Measurements from ENCODE around the gene CENPU.
A peak's percentile ranks its signal among the peaks of the same experiment; 100 is the strongest.
"Not testable (repeated sequence)": the region's sequence is repeated elsewhere in the genome, so short reads cannot be mapped to it uniquely, and the experiment has no call there.

Gene CENPU

DNA sequence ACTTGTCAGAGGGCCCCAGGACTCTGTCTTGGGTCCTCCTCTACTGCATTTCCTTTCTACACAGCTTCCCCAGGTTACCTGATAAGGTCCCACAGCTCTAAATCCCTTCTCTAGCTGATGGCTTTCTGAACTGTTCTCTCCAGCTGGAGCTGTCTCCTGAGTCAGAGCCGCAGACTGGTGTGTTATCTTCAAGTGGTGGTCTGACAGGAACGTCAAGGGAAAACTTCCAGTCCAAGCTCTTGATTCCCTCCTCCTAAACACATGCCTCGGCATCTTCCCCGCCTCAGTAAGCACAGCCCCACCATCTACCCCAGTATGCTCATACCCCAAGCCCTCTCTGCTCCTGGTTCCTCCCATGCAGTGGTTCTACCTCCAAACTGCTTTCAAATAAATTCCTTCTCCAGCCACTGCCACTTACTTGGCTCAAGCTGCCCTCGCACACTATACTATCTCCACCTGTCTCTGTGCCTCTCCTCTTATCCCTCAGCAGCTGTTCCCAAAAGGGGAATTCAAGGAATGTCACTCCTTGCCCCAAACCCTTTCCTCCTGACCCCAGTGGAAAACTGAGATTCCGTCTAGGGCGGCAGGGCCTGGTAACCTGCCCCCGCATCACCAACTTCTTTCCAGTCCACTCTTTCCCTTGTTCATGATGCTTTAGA, 17.2 kb upstream of the CENPU start:
- H3K27me3 ChIP-seq (ENCODE audit: control insufficient read depth, insufficient read depth, low read length) = no peaks in the 10 kb centered on the region
- no peak overlapping the region for H3K27ac ChIP-seq (ENCODE audit: low read depth, low read length)
- H3K36me3 ChIP-seq (ENCODE audit: control insufficient read depth, insufficient read depth, low read length) = no peaks in the 10 kb centered on the region
- H3K4me1 ChIP-seq (ENCODE audit: control insufficient read depth, insufficient read depth, low read length) = peaks cover 24% of the 10 kb centered on the region
- no peak overlapping the region for H3K4me3 ChIP-seq (ENCODE audit: low read depth, low read length)
- no peaks in the 10 kb centered on the region for H3K9me3 ChIP-seq (ENCODE audit: control insufficient read depth, insufficient read depth, low read depth, low read length)
- no peak overlapping the region for H3K9ac ChIP-seq (ENCODE audit: low read length)

DNA sequence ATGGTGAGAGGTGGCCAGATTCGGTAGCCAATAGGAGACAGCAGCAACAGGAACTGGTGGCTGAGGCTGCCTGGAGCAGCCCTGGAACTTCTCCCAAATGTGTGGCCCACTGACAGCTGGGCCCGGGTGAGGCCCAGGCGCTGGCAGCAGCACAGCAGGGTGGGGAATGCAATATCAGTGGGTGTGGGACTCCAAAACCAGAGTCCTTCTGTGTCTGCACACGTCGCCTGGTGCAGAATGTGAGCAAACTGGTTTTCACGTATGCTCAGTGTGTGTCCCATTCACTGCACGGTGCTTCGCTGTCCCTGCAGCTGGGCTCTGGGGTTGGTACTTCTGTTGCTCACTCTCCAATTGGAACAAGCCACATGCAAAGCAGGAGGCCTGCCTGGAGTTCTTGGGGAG, 14.4 kb upstream of the CENPU start:
- no peaks in the 10 kb centered on the region for H3K27me3 ChIP-seq (ENCODE audit: control insufficient read depth, insufficient read depth, low read length)

DNA sequence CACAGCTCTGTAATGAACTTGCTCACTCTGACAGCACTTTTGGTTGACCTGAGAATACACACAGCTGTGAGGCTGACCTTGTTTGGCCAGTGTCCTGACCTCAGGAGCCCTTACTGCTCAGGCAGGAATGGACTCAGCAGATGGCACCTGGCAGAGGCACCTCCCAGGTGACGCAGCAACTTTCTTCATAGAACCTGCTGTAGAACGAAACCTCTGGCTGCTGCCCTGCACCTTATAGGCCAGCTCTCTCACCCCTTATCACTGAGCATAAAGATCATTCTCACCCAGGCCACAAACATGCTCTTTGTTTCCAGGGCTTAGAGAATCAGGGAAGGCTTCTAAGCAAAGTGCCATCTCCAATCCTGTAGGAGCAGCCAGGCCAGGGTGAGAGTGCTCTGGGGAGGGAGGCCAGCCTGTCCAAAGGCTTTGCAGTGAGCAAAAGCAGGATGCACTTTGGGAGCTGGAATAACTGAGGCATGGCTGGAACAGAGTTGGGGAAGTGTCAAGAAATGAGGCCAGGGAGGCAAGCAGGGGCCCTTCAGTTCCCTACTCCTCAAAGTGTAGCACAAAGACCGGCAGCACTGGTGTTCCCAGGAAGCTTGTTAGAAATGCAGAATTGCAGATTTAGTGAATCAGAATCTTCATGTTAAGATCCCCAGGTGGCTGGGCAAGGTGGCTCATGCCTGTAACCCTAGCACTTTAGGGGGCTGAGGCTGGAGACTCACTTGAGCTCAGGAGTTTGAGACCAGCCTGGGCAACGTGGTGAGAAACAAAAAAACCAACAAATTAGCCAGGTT, 13.3 kb upstream of the CENPU start:
- H3K4me3 ChIP-seq (ENCODE audit: low read depth, low read length) = no peak overlapping the region
- H3K4me1 ChIP-seq (ENCODE audit: control insufficient read depth, insufficient read depth, low read length) = peaks cover 26% of the 10 kb centered on the region
- no peaks in the 10 kb centered on the region for H3K36me3 ChIP-seq (ENCODE audit: control insufficient read depth, insufficient read depth, low read length)
- H3K27me3 ChIP-seq (ENCODE audit: control insufficient read depth, insufficient read depth, low read length) = no peaks in the 10 kb centered on the region
- no peak overlapping the region for H3K27ac ChIP-seq (ENCODE audit: low read depth, low read length)
- no peak overlapping the region for H3K9ac ChIP-seq (ENCODE audit: low read length)
- H3K9me3 ChIP-seq (ENCODE audit: control insufficient read depth, insufficient read depth, low read depth, low read length) = 0 out of 2 replicates have a peak, but pooled peaks cover 2% of the 10 kb centered on the region

More for the DNA sequence above, 14.4 kb upstream of the CENPU start:
- no peak overlapping the region for H3K4me3 ChIP-seq (ENCODE audit: low read depth, low read length)
- peaks cover 26% of the 10 kb centered on the region for H3K4me1 ChIP-seq (ENCODE audit: control insufficient read depth, insufficient read depth, low read length)
- no peak overlapping the region for H3K9ac ChIP-seq (ENCODE audit: low read length)
- no peaks in the 10 kb centered on the region for H3K9me3 ChIP-seq (ENCODE audit: control insufficient read depth, insufficient read depth, low read depth, low read length)
- no peak overlapping the region for H3K27ac ChIP-seq (ENCODE audit: low read depth, low read length)
- no peaks in the 10 kb centered on the region for H3K36me3 ChIP-seq (ENCODE audit: control insufficient read depth, insufficient read depth, low read length)

DNA sequence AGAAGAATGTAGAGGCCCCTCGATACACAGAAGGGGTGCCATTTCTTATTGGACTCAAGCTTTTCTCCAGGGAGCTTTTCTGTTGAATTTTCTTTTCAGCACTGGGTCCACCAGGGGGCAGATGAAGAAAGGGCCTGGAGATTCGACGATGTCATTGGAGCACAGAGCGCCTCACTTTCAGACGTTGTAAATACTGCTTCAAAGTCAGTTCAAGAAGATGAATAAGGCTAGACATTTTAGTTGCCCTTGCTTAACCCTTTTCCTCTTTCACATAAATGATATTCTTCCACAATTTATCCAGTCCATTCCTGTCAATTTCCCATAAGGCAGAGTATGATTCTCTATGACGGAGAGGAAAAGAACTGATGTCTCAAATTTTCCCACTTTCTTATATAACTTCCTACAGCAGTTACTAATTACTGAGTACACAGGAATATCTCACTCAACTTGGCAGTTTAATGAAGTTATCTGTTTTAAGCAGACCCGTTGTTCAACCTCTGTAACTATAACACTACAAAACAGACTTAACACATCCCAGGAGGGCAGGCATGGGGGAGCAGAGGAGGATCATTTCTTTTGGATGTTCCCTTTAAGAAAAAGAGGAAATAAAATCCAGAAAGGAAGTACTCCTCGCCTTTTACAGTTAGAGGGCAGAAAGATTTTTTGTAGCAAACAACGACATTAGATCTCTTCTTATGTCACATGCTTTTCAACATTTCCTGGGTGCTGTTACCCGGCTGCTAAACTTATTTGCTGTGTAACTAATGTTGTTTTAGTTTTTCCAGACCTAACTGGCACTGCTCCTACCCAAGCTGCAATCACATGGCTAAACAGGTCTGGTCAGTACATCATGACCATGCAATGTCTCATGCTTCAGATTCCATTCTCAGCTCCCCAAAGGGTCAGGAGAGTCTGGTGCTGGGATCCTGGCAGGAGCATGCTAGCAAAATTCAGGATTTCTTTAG, 12.2 kb upstream of the CENPU start:
- no peak overlapping the region for H3K4me3 ChIP-seq (ENCODE audit: low read depth, low read length)
- no peak overlapping the region for H3K9ac ChIP-seq (ENCODE audit: low read length)
- H3K36me3 ChIP-seq (ENCODE audit: control insufficient read depth, insufficient read depth, low read length) = no peaks in the 10 kb centered on the region
- H3K4me1 ChIP-seq (ENCODE audit: control insufficient read depth, insufficient read depth, low read length) = peaks cover 26% of the 10 kb centered on the region
- H3K27ac ChIP-seq (ENCODE audit: low read depth, low read length) = no peak overlapping the region
- H3K9me3 ChIP-seq (ENCODE audit: control insufficient read depth, insufficient read depth, low read depth, low read length) = peaks cover 5% of the 10 kb centered on the region; the same call in 1 of the 2 replicates
- no peaks in the 10 kb centered on the region for H3K27me3 ChIP-seq (ENCODE audit: control insufficient read depth, insufficient read depth, low read length)

DNA sequence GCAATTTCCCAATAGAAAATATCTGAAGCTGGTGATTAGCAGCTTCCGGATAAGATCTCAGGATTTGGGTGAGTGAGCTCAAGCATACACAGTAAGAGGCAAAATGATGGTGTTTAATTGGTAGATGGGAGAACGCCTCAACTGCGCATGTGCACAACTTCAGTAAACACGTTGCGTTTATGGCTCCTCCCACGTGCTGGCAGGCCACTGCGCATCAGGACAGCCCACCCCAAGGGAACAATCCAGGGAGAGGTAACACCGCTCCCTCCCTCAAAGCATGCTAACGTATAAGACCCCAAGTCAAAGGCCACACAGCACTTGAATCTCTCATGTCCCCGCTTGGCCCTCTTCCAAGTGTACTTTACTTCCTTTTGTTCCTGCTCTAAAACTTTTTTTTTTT, 10.3 kb upstream of the CENPU start:
- H3K36me3 ChIP-seq (ENCODE audit: control insufficient read depth, insufficient read depth, low read length) = no peaks in the 10 kb centered on the region
- H3K4me3 ChIP-seq (ENCODE audit: low read depth, low read length) = no peak overlapping the region
- no peaks in the 10 kb centered on the region for H3K27me3 ChIP-seq (ENCODE audit: control insufficient read depth, insufficient read depth, low read length)
- peaks cover 26% of the 10 kb centered on the region for H3K4me1 ChIP-seq (ENCODE audit: control insufficient read depth, insufficient read depth, low read length)
- no peak overlapping the region for H3K27ac ChIP-seq (ENCODE audit: low read depth, low read length)
- H3K9me3 ChIP-seq (ENCODE audit: control insufficient read depth, insufficient read depth, low read depth, low read length) = peaks cover 20% of the 10 kb centered on the region
- no peak overlapping the region for H3K9ac ChIP-seq (ENCODE audit: low read length)

DNA sequence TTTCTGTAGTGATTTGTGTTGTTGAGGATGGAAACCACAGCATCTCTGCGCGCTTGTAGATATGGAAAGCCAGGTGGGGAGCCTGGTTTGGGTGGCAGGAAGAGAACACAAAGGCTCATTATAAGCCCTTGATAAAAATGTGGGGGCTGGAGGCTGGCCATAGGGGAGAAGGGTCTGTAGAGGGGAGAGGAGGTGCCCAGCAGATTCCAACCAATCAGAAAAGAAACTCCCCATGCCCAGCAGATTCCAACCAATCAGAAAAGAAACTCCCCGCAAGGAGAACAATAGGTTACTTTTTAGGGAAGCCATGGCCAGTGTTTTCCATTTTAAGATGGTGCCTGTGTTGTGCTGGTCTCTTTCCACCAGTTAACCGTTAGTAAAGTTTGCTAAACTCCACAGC, 9.8 kb upstream of the CENPU start:
- Histone ChIP-seq H3K9me3 (ENCODE audit: control insufficient read depth, insufficient read depth, low read depth, low read length) (peaks cover 20% of the 10 kb centered on the region), H3K4me3 (ENCODE audit: low read depth, low read length) (no peak overlapping the region), H3K9ac (ENCODE audit: low read length) (no peak overlapping the region), H3K27me3 (ENCODE audit: control insufficient read depth, insufficient read depth, low read length) (no peaks in the 10 kb centered on the region), H3K27ac (ENCODE audit: low read depth, low read length) (no peak overlapping the region), H3K4me1 (ENCODE audit: control insufficient read depth, insufficient read depth, low read length) (peaks cover 26% of the 10 kb centered on the region), H3K36me3 (ENCODE audit: control insufficient read depth, insufficient read depth, low read length) (no peaks in the 10 kb centered on the region)

DNA sequence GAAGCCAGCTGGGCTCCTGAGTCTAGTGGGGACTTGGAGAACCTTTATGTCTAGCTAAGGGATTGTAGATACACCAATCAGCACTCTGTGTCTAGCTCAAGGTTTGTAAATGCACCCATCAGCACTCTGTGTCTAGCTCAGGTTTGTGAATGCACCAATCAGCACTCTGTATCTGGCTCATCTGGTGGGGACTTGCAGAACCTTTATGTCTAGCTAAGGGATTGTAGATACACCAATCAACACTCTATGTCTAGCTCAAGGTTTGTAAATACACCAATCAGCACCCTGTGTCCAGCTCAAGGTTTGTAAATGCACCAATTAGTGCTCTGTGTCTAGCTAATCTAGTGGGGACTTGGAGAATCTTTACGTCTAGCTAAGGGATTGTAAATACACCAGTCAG, 7.8 kb upstream of the CENPU start:
- H3K27me3 ChIP-seq (ENCODE audit: control insufficient read depth, insufficient read depth, low read length); H3K36me3 ChIP-seq (ENCODE audit: control insufficient read depth, insufficient read depth, low read length); H3K4me1 ChIP-seq (ENCODE audit: control insufficient read depth, insufficient read depth, low read length); H3K4me3 ChIP-seq (ENCODE audit: low read depth, low read length); H3K9ac ChIP-seq (ENCODE audit: low read length); H3K27ac ChIP-seq (ENCODE audit: low read depth, low read length): not testable (repeated sequence)
- H3K9me3 ChIP-seq (ENCODE audit: control insufficient read depth, insufficient read depth, low read depth, low read length) = peaks cover 20% of the 10 kb centered on the region

DNA sequence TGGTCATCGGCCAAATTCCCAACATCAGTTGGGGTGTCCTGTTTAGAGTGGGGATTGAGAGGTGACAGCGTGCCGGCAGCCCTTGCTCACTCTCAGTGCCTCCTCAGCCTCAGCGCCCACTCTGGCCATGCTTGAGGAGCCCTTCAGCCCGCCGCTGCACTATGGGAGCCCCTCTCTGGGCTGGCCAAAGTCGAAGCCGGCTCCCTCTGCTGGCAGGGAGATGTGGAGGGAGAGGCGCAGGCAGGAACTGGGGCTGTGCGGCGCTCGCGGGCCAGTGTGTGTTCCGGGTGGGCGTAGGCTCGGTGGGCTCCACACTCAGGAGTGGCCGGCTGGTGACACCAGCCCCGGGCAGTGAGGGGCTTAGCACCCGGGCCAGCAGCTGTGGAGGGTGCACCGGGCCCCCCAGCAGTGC, 7.1 kb upstream of the CENPU start:
- Histone ChIP-seq H3K27ac (ENCODE audit: low read depth, low read length) (no peak overlapping the region), H3K27me3 (ENCODE audit: control insufficient read depth, insufficient read depth, low read length) (no peaks in the 10 kb centered on the region), H3K4me1 (ENCODE audit: control insufficient read depth, insufficient read depth, low read length) (peaks cover 2% of the 10 kb centered on the region; the same call in 1 of the 2 replicates), H3K9me3 (ENCODE audit: control insufficient read depth, insufficient read depth, low read depth, low read length) (peaks cover 20% of the 10 kb centered on the region), H3K36me3 (ENCODE audit: control insufficient read depth, insufficient read depth, low read length) (no peaks in the 10 kb centered on the region), H3K9ac (ENCODE audit: low read length) (no peak overlapping the region), H3K4me3 (ENCODE audit: low read depth, low read length) (no peak overlapping the region)

DNA sequence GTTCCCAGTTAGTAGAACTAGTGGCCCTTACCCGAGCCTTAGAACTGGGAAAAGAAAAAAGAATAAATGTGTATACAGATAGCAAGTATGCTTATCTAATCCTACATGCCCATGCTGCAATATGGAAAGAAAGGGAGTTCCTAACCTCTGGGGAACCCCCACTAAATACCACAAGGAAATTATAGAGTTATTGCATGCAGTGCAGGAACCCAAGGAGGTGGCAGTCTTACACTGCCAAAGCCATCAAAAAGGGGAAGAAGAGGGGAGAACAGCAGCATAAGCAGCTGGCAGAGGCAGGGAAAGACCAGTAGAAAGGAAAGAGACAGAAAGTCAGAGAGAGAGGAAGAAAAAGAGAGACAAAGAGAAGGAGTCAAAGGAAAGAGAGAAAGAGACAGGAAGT, 5.7 kb upstream of the CENPU start:
- peaks cover 20% of the 10 kb centered on the region for H3K9me3 ChIP-seq (ENCODE audit: control insufficient read depth, insufficient read depth, low read depth, low read length)
- not testable (repeated sequence) for H3K27ac ChIP-seq (ENCODE audit: low read depth, low read length); H3K4me1 ChIP-seq (ENCODE audit: control insufficient read depth, insufficient read depth, low read length); H3K36me3 ChIP-seq (ENCODE audit: control insufficient read depth, insufficient read depth, low read length); H3K4me3 ChIP-seq (ENCODE audit: low read depth, low read length); H3K9ac ChIP-seq (ENCODE audit: low read length); H3K27me3 ChIP-seq (ENCODE audit: control insufficient read depth, insufficient read depth, low read length)

DNA sequence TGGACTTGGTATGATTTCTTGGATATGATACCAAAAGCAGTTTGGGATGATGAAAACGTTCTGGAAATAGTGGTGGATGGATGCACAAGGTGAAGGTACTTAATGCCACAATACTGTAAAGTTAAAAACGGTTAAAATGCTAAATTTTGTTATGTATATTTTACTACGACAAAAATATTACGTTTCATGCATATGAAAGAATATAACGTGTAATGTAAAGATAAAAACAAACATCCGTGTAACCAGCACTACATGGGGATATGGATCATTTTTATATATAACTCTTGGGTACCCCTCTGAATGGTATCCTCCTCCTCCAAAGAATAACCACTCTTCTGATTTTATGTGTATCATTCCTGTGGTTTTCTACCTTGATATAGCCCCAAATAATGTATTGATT, 862 bp upstream of the CENPU start:
- peaks cover 2% of the 10 kb centered on the region; the same call in 1 of the 2 replicates for H3K9me3 ChIP-seq (ENCODE audit: control insufficient read depth, insufficient read depth, low read depth, low read length)
- H3K36me3 ChIP-seq (ENCODE audit: control insufficient read depth, insufficient read depth, low read length) = peaks cover 19% of the 10 kb centered on the region
- peaks cover 12% of the 10 kb centered on the region; the same call in 1 of the 2 replicates for H3K4me1 ChIP-seq (ENCODE audit: control insufficient read depth, insufficient read depth, low read length)
- H3K9ac ChIP-seq (ENCODE audit: low read length) = peak overlapping the region; percentile 96
- no peak overlapping the region for H3K27ac ChIP-seq (ENCODE audit: low read depth, low read length)
- H3K4me3 ChIP-seq (ENCODE audit: low read depth, low read length) = peak overlapping the region; percentile 97
- no peaks in the 10 kb centered on the region for H3K27me3 ChIP-seq (ENCODE audit: control insufficient read depth, insufficient read depth, low read length)
